ENCODE data around the gene AP2A1. TPM values are rescaled to one million over a fixed set of nuclear protein-coding genes. Genes with fewer than 3 reads are reported as not detected.

The AP2A1 gene
- total and polyA plus RNA-seq, 4 donors = 20.1 to 123 (median 57.5) TPM

GRCh38 chr19:49788857-49789256 is 22.1 kb downstream of the AP2A1 start:
- peaks cover 12 to 53% (median 20%) of the 10 kb centered on the region in 4 donors for H3K36me3 ChIP-seq (ENCODE audit: control insufficient read depth in 4 of 4, insufficient read depth in 3 of 4, low read depth in 1 of 4, low read length in 3 of 4)
- H3K4me1 ChIP-seq (ENCODE audit: control insufficient read depth in 4 of 4, insufficient read depth in 4 of 4, low read length in 3 of 4) = no peaks in the 10 kb centered on the region
- no peak overlapping the region for H3K27ac ChIP-seq (ENCODE audit: low read depth in 1 of 2, low read length in 2 of 2)
- no peak for DNase-seq (ENCODE audit: low spot score)
- H3K27me3 ChIP-seq (ENCODE audit: control insufficient read depth in 4 of 4, insufficient read depth in 4 of 4, low read length in 3 of 4) = no peaks in the 10 kb centered on the region
- H3K9me3 ChIP-seq (ENCODE audit: control insufficient read depth in 4 of 4, low read length in 3 of 4) = no peaks in the 10 kb centered on the region
- TF ChIP-seq FOXA2 (IDR thresholded peaks at IDR 0.05) = no peak
- no peak for TF ChIP-seq FOXA1 (IDR thresholded peaks at IDR 0.05)
- no peak for TF ChIP-seq EGR1 (IDR thresholded peaks at IDR 0.05; ENCODE audit: low read depth in 2 of 2)
- no peak for TF ChIP-seq NR2F2 (IDR thresholded peaks at IDR 0.05)
- no peak for TF ChIP-seq YY1 (IDR thresholded peaks at IDR 0.05)
- no peak for TF ChIP-seq JUND (IDR thresholded peaks at IDR 0.05)
- no peak for TF ChIP-seq SP1 (IDR thresholded peaks at IDR 0.05)
- TF ChIP-seq HNF4A (conservative IDR thresholded peaks at IDR 0.05) = no peak
- TF ChIP-seq RXRA (IDR thresholded peaks at IDR 0.05) = no peak
- TF ChIP-seq CTCF (IDR thresholded peaks at IDR 0.05; ENCODE audit: low read depth, low read length, missing input control) = no peak
- TF ChIP-seq ZBTB33 (IDR thresholded peaks at IDR 0.05) = no peak
- TF ChIP-seq TAF1 (conservative IDR thresholded peaks at IDR 0.05) = no peak
- no peak for TF ChIP-seq GABPA (IDR thresholded peaks at IDR 0.05 in 1 of 2, conservative IDR thresholded peaks at IDR 0.05 in 1 of 2)
- TF ChIP-seq RAD21 (IDR thresholded peaks at IDR 0.05) = no peak
- TF ChIP-seq REST (IDR thresholded peaks at IDR 0.05) = no peak
- TF ChIP-seq ATF3 (IDR thresholded peaks at IDR 0.05) = no peak
- no peak overlapping the region for H3K4me3 ChIP-seq (ENCODE audit: low read depth in 1 of 3, low read length in 3 of 3)
- H3K9ac ChIP-seq (ENCODE audit: low read depth in 1 of 2, low read length in 2 of 2) = no peak overlapping the region
- 91% methylated on average over 10 of the region's 10 CpGs for WGBS

- no peaks in the 10 kb centered on the region for H3K27me3 ChIP-seq (ENCODE audit: control insufficient read depth in 4 of 4, insufficient read depth in 4 of 4, low read length in 3 of 4)
- H3K27ac ChIP-seq (ENCODE audit: low read depth in 1 of 2, low read length in 2 of 2) = no peak overlapping the region
- no peaks in the 10 kb centered on the region for H3K4me1 ChIP-seq (ENCODE audit: control insufficient read depth in 4 of 4, insufficient read depth in 4 of 4, low read length in 3 of 4)
- no peak overlapping the region for H3K4me3 ChIP-seq (ENCODE audit: low read depth in 1 of 3, low read length in 3 of 3)
- H3K9me3 ChIP-seq (ENCODE audit: control insufficient read depth in 4 of 4, low read length in 3 of 4) = no peaks in the 10 kb centered on the region
- no peak overlapping the region for H3K9ac ChIP-seq (ENCODE audit: low read depth in 1 of 2, low read length in 2 of 2)
- DNase-seq (ENCODE audit: low spot score) = no peak
- 84% methylated on average over 9 of the region's 9 CpGs for WGBS
- peaks cover 17 to 63% (median 31%) of the 10 kb centered on the region in 4 donors for H3K36me3 ChIP-seq (ENCODE audit: control insufficient read depth in 4 of 4, insufficient read depth in 3 of 4, low read depth in 1 of 4, low read length in 3 of 4)
- TF ChIP-seq NR2F2 (IDR thresholded peaks at IDR 0.05) (peak; percentile 58), JUND (IDR thresholded peaks at IDR 0.05) (no peak), REST (IDR thresholded peaks at IDR 0.05) (no peak), YY1 (IDR thresholded peaks at IDR 0.05) (no peak), HNF4G (IDR thresholded peaks at IDR 0.05) (no peak), ZBTB33 (IDR thresholded peaks at IDR 0.05) (no peak), FOXA2 (IDR thresholded peaks at IDR 0.05) (no peak), MAX (IDR thresholded peaks at IDR 0.05) (no peak), HNF4A (conservative IDR thresholded peaks at IDR 0.05) (no peak), EGR1 (IDR thresholded peaks at IDR 0.05; ENCODE audit: low read depth in 2 of 2) (no peak), FOXA1 (IDR thresholded peaks at IDR 0.05) (no peak), GABPA (IDR thresholded peaks at IDR 0.05 in 1 of 2, conservative IDR thresholded peaks at IDR 0.05 in 1 of 2) (no peak), SP1 (IDR thresholded peaks at IDR 0.05) (peak; percentile 26)
Measured at GRCh38 chr19:49790866-49791265, 24.1 kb downstream of the AP2A1 start.

All from liver (tissue), 9 donors.